Endometrial microvascular endothelial cells (primary cell): Measurements from ENCODE around the gene SMAD7. TPM values are rescaled to one million over a fixed set of nuclear protein-coding genes. Genes with fewer than 3 reads are reported as not detected.

ENCODE experiments used
- in situ Hi-C: cut with HindIII; loops from 2 replicates; pipeline ENCODE4 v1.10.0; 2017; ENCODE audit warnings: low sequenced_read_pairs, low pct_unique_long_range_greater_than_20kb; ENCODE audit errors: inconsistent ontology term
- total RNA-seq: library from RNA; depleted of rRNA; stranded (reverse); fragments of >200 nt; gene quantifications from one replicate; pipeline ENCODE4 v1.2.3, GENCODE V29; 2015; ENCODE audit errors: inconsistent ontology term

Gene SMAD7
- total RNA-seq, 1 donor from 2014 or later, result 6.6 TPM

- in situ Hi-C loops, result loop anchor here (10.0 kb wide), 1 partner anchor 95 kb away; no protein-coding TSS in a partner anchor
Measured at GRCh38 chr18:48949606-48950535, 894 bp downstream of the SMAD7 start.

GRCh38 chr18:48949050-48949605 is 1.6 kb downstream of the SMAD7 start:
- in situ Hi-C loops, result loop anchor here (10.0 kb wide), 1 partner anchor 96 kb away; no protein-coding TSS in a partner anchor

GRCh38 chr18:48948112-48949049 is 2.4 kb downstream of the SMAD7 start:
- in situ Hi-C loops, result loop anchor here (10.0 kb wide), 1 partner anchor 96 kb away; no protein-coding TSS in a partner anchor

GRCh38 chr18:48947560-48947959 is 3.2 kb downstream of the SMAD7 start:
- in situ Hi-C loops, result loop anchor here (10.0 kb wide), 1 partner anchor 97 kb away; no protein-coding TSS in a partner anchor

- in situ Hi-C loops, result loop anchor here (10.0 kb wide), 1 partner anchor 98 kb away; no protein-coding TSS in a partner anchor
Measured at GRCh38 chr18:48947092-48947491, 3.7 kb downstream of the SMAD7 start.

- in situ Hi-C loops, result loop anchor here (10.0 kb wide), 1 partner anchor 98 kb away; no protein-coding TSS in a partner anchor
Measured at GRCh38 chr18:48946329-48946835, 4.4 kb downstream of the SMAD7 start.

DNA sequence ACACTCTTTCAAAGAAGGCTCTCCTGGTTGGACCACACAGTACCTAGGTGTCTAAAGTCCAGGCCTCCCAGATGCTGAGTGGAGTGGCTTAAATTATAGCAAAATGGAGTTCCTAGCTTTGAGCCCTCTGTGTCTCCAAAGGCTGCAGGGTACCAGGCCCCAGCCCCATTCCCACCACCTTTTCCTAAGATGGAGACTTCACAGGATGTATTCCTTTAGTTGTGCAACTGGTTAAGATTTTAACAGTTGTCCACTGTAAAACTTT is 4.9 kb downstream of the SMAD7 start:
- in situ Hi-C loops, result loop anchor here (10.0 kb wide), 1 partner anchor 99 kb away; no protein-coding TSS in a partner anchor

DNA sequence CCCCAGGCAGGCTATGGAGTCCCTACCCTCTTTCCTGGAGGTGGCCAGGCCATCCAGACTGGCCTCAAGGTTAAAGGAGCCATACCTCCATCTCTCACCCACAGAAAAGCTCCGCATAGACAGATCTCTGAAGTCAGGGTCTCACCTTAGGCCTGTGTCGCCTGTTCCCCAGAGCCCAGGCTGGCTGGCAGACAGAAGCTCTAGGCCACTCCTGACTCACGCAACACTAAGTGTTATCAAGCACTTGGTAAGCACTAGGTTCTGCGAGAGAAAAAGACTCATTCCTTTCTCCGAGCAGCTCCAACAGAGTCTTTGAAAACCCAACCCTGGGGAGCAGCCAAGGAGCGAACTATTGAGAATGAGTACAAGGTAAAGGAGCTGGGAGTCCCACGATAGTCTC is 6.1 kb downstream of the SMAD7 start:
- in situ Hi-C loops, result loop anchor here (10.0 kb wide), 1 partner anchor 100 kb away; no protein-coding TSS in a partner anchor

DNA sequence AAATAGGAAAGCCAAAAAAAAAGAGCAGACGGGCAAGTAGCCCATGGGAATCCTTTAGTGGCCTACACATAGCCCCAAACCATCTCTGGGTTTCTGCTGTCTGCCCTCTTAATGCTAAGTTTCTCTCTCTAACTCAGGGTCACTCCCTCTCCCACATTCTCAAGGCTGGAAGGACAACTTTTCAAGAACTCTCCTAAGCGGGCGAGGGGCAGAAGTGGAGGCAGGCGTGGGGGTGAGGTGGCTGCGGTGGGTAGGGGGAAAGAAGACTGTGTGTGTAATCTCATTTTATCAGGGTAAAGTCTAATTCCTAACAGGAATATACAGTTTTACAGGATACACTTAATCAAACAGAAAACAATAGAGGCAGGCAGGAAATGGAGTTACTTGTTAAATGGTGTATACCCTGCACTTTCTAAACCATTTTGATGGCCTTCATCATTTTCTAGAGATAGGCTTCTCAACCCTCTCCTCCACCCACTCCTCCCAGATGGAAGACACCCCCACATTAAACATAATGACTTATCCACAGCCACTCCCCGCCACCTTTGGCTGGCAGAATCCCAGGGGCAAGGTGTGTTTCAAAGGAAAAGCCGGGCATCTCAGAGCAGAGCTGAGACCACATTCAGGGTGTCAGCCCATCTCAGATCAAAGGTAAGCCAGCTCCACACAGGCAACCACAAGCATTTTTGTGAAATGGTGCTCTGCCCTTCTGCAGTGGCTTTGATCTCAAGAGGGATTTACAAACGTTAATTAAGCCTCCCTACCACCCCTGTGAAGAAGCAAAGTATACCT is 6.8 kb downstream of the SMAD7 start:
- in situ Hi-C loops, result loop anchor here (10.0 kb wide), 1 partner anchor 101 kb away; no protein-coding TSS in a partner anchor

DNA sequence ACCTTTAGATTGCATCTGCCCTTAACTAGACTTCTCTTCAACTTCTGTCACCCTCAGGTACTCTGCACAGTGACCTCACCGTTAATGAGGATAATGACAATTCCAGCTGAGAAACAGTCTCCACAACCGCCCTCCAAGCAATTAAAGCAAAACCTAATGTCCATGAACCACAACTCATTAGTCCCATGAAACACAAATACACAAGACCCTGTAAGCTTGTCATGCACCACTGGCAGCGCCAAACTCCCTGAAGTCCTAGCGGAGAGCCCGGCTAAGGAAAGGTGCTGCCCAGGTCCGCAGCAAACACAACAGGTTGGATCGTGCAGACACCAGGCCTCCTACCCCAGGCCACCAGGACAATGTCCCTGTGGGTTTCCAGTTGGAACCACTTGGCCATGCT is 7.4 kb downstream of the SMAD7 start:
- in situ Hi-C loops, result loop anchor here (10.0 kb wide), 1 partner anchor 101 kb away; no protein-coding TSS in a partner anchor

- in situ Hi-C loops, result loop anchor here (10.0 kb wide), 1 partner anchor 102 kb away; no protein-coding TSS in a partner anchor
Measured at GRCh38 chr18:48942554-48943261, 8.1 kb downstream of the SMAD7 start.

GRCh38 chr18:48942086-48942485 is 8.7 kb downstream of the SMAD7 start:
- in situ Hi-C loops, result loop anchor here (10.0 kb wide), 1 partner anchor 103 kb away; no protein-coding TSS in a partner anchor

DNA sequence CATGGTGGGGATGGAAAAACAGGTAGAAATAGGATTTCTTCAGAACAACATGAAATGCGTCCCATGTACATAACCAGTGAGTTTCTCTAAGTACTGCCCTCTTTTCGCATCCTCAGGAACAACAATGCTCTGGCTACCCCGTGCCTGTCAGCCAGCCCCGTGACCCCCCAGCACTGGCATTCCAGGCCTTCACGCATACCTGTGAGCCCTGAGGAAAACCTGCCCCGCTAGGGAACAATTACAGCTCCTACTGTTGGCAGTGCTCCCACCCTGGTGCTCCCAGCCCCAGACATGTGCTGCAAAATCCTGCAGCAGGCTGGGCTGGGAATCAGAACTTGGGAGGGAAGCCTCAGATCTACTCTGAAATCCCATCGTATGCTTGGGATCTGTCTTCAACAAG is 9.1 kb downstream of the SMAD7 start:
- in situ Hi-C loops, result loop anchor here (10.0 kb wide), 1 partner anchor 103 kb away; no protein-coding TSS in a partner anchor

DNA sequence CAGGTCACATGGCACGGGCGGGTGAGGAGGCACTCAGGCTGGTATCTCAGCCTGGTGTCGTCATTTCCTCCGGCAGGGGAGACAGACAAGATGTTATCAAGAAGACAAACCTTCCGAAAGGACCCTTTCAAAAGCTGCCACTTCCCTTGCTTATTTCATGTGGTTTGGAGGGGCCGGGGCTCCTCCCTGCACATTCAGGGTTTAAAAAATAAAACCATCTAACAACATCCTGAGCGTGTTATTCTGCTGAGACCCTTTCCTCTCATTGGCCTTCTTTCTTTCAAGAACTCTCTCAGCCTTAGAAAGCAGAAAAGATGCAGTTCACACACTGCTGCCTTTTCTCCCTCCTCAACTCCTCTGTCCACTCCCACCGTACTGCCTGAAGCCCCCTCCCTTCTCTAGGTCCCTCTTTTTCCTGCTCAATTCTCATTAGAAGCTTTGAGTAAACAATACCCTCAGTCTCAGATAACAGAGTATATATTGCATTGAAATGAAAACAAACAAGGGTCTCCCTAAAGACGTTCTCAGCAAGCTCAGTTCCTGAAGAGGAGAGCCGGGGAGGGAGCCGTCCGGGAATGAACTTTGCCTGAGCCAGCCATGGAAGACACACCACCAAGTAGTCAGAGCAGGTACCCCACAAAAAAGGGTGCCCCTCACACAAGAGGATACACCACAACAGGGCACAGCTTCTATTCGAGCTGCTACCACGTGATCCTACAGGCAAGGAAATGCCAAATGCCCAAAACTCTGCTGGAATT is 9.7 kb downstream of the SMAD7 start:
- in situ Hi-C loops, result loop anchor here (10.0 kb wide), 1 partner anchor 104 kb away; no protein-coding TSS in a partner anchor

- in situ Hi-C loops, result loop anchor here (10.0 kb wide), 1 partner anchor 105 kb away; no protein-coding TSS in a partner anchor
Measured at GRCh38 chr18:48939205-48940097, 11.3 kb downstream of the SMAD7 start.
